T47D (cell line): Measurements from ENCODE around the gene PLTP.

Source experiments
- DNase-seq, 2 experiments: peaks; one replicate each; pipeline versions ENCODE4 v3.0.0 to v3.0.0-alpha.2; 2011 to 2012; ENCODE audit warnings: low read depth in 1 of 2, low spot score in 1 of 2
- JUND ChIP-seq: IDR thresholded peaks from 2 replicates; pipeline ENCODE4 v1.6.1; 2012; ENCODE audit warnings: low read depth
- in situ Hi-C: cut with HindIII; loops from 2 replicates; pipeline ENCODE4 v1.10.0; 2016; ENCODE audit warnings: low sequenced_read_pairs, low pct_unique_long_range_greater_than_20kb

Gene PLTP

GRCh38 chr20:45948742-45949541 is 37.0 kb upstream of the PLTP start:
- in situ Hi-C loops = no loop called here
- DNase-seq = no peak
- no peak for TF ChIP-seq JUND

- no peak for TF ChIP-seq JUND
- DNase-seq = no peak
- in situ Hi-C loops = no loop called here
Observed at GRCh38 chr20:45948261-45948733, 36.3 kb upstream of the PLTP start.

- in situ Hi-C loops = no loop called here
- DNase-seq = no peak
- TF ChIP-seq JUND = no peak
Observed at GRCh38 chr20:45947110-45947866, 35.3 kb upstream of the PLTP start.

GRCh38 chr20:45946149-45946970 is 34.4 kb upstream of the PLTP start:
- in situ Hi-C loops = no loop called here
- DNase-seq = no peak
- TF ChIP-seq JUND = no peak

- DNase-seq = no peak
- TF ChIP-seq JUND = no peak
- in situ Hi-C loops = no loop called here
Observed at GRCh38 chr20:45945678-45946148, 33.8 kb upstream of the PLTP start.

GRCh38 chr20:45944965-45945677 is 33.2 kb upstream of the PLTP start:
- peak in 1 of 2 experiments; percentile 47 for DNase-seq
- no peak for TF ChIP-seq JUND
- in situ Hi-C loops = no loop called here

GRCh38 chr20:45944151-45944964 is 32.4 kb upstream of the PLTP start:
- TF ChIP-seq JUND = no peak
- in situ Hi-C loops = no loop called here
- no peak for DNase-seq

GRCh38 chr20:45943613-45944012 is 31.7 kb upstream of the PLTP start:
- no peak for TF ChIP-seq JUND
- no peak for DNase-seq
- in situ Hi-C loops = no loop called here

GRCh38 chr20:45940469-45940868 is 28.5 kb upstream of the PLTP start:
- in situ Hi-C loops = no loop called here
- no peak for DNase-seq
- no peak for TF ChIP-seq JUND

- no peak for TF ChIP-seq JUND
- DNase-seq = no peak
- in situ Hi-C loops = no loop called here
Observed at GRCh38 chr20:45940053-45940452, 28.1 kb upstream of the PLTP start.

GRCh38 chr20:45938727-45939438 is 26.9 kb upstream of the PLTP start:
- no peak for TF ChIP-seq JUND
- in situ Hi-C loops = no loop called here
- DNase-seq = no peak
